OCI-LY1 (cell line): ENCODE measurements around the gene MPP4.

Experiments used
- CTCF ChIP-seq: fragments of 200-600 bp; sonication (generic), shearing (Covaris generic); IDR thresholded peaks from 2 replicates; pipeline ENCODE4 v1.5.1; 2017; ENCODE audit warnings: mild to moderate bottlenecking, antibody characterized with exemption, low read length, moderate library complexity, mixed read lengths
- EZH2 ChIP-seq: fragments of 200-600 bp; sonication (generic), shearing (Covaris generic); IDR thresholded peaks from 2 replicates; pipeline ENCODE4 v1.8.0; 2017; ENCODE audit warnings: borderline replicate concordance, mixed run types, mild to moderate bottlenecking, antibody characterized with exemption, low read length, moderate library complexity, mixed read lengths

DNA sequence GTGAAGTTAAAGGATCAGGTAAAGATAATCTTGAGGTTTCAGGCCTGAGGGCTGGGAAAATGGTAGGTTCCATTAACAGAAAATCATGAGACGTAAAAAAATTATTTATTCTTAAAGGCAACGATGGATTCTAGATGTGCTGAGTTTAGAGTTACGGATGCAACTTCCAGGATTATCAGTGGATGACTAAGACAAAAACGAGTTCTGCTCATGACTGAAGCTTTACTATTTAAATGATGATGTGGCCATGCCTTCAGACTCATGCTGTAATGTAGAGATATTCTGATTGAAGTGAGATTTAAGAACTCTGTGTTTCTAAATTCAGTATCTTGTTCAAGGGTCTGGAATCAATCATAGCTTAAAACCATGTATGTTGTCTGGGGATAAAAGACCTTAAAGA, 60.1 kb downstream of the MPP4 start:
- no peak for TF ChIP-seq CTCF
- TF ChIP-seq EZH2: no peak
